OCI-LY3 (cell line): ENCODE measurements around the gene NOP14.
A peak's percentile ranks its signal among the peaks of the same experiment; 100 is the strongest.

Source experiments
- H2AFZ ChIP-seq: fragments of 200-600, 300-600 bp; shearing (Covaris generic); 2 replicates; pipeline ENCODE4 v1.6.0; 2014; ENCODE audit warnings: antibody characterized with exemption, low read depth, low read length
- H3K27ac ChIP-seq: fragments of 200-600, 300-600 bp; sonication (generic); 2 replicates; pipeline ENCODE4 v1.5.1; 2014; ENCODE audit warnings: mild to moderate bottlenecking, low read length, moderate library complexity, mixed read lengths
- H3K27me3 ChIP-seq: fragments of 200-600, 300-600 bp; sonication (generic); 2 replicates; pipeline ENCODE4 v1.6.1; 2014; ENCODE audit warnings: low read depth, low read length, mixed read lengths
- H3K36me3 ChIP-seq: fragments of 200-600, 300-600 bp; sonication (generic); replicated peaks from 2 replicates; pipeline ENCODE3; 2014; ENCODE audit warnings: low read depth, low read length, mixed read lengths
- H3K4me1 ChIP-seq: fragments of 300-600, 200-600 bp; sonication (generic); 2 replicates; pipeline ENCODE4 v1.6.1; 2014; ENCODE audit warnings: low read length, mixed read lengths
- H3K4me2 ChIP-seq: fragments of 200-600, 300-600 bp; sonication (generic); 2 replicates; pipeline ENCODE4 v1.6.1; 2014; ENCODE audit warnings: low read length, mixed read lengths
- H3K4me3 ChIP-seq: fragments of 300-600, 200-600 bp; sonication (generic); 2 replicates; pipeline ENCODE4 v1.5.1; 2014; ENCODE audit warnings: antibody characterized with exemption, mild to moderate bottlenecking, low read length, moderate library complexity
- H3K79me2 ChIP-seq: fragments of 300-600, 200-600 bp; shearing (Covaris generic); 2 replicates; pipeline ENCODE4 v1.6.1; 2014; ENCODE audit warnings: mild to moderate bottlenecking, low read length, mixed read lengths
- H3K9ac ChIP-seq: fragments of 300-600, 200-600 bp; shearing (Covaris generic); 2 replicates; pipeline ENCODE4 v1.6.0; 2014; ENCODE audit warnings: mild to moderate bottlenecking, low read length, moderate library complexity
- H3K9me3 ChIP-seq: fragments of 200-600, 300-600 bp; shearing (Covaris generic); 2 replicates; pipeline ENCODE4 v1.6.1; 2014; ENCODE audit warnings: low read length, mixed read lengths; ENCODE audit not compliant: insufficient read depth
- H4K20me1 ChIP-seq: fragments of 200-600, 300-600 bp; sonication (generic); 2 replicates; pipeline ENCODE4 v1.6.1; 2016; ENCODE audit warnings: low read length, mixed read lengths; ENCODE audit not compliant: insufficient read depth
- EZH2phosphoT487 ChIP-seq: fragments of 200-600 bp; shearing (Covaris generic); IDR thresholded peaks from 2 replicates; pipeline ENCODE4 v1.6.1; 2018; ENCODE audit warnings: antibody characterized with exemption, mixed run types, low read depth
- TF ChIP-seq, protein P1 (sequence below): fragments of 200-600, 300-600 bp; sonication (generic); IDR thresholded peaks from 2 replicates; pipeline ENCODE4 v1.5.1; 2014; ENCODE audit warnings: antibody characterized with exemption, low read length, low read depth

NOP14 gene

DNA sequence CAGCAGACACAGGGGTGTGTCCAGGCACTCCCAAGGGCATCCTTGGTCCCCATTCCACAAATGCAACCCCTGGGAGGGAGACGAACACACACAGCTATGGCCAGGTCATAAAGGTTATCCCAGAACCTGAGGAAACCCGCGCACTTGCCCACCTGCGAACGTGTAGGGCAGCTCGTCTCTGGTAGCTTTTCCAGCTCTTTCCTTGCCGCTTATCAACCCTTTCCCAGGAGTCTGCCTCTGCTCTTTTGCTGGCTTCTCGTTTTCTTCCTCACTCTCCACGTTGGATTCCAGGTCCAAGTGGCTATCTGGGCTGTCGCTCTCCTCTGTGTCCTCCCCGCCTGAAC lies 13.5 kb downstream of the NOP14 start:
- Histone ChIP-seq H3K36me3 (peaks cover 65% of the 10 kb centered on the region), H3K4me3 (no peak overlapping the region), H4K20me1 (peaks cover 6% of the 10 kb centered on the region; the same call in 1 of the 2 replicates), H3K4me2 (no peak overlapping the region), H3K9me3 (no peaks in the 10 kb centered on the region), H3K27ac (no peak overlapping the region), H3K27me3 (no peaks in the 10 kb centered on the region), H3K9ac (no peak overlapping the region), H3K4me1 (no peaks in the 10 kb centered on the region), H3K79me2 (peaks cover 18% of the 10 kb centered on the region; the same call in 1 of the 2 replicates), H2AFZ (no peak overlapping the region)
- TF ChIP-seq, protein P1, sequence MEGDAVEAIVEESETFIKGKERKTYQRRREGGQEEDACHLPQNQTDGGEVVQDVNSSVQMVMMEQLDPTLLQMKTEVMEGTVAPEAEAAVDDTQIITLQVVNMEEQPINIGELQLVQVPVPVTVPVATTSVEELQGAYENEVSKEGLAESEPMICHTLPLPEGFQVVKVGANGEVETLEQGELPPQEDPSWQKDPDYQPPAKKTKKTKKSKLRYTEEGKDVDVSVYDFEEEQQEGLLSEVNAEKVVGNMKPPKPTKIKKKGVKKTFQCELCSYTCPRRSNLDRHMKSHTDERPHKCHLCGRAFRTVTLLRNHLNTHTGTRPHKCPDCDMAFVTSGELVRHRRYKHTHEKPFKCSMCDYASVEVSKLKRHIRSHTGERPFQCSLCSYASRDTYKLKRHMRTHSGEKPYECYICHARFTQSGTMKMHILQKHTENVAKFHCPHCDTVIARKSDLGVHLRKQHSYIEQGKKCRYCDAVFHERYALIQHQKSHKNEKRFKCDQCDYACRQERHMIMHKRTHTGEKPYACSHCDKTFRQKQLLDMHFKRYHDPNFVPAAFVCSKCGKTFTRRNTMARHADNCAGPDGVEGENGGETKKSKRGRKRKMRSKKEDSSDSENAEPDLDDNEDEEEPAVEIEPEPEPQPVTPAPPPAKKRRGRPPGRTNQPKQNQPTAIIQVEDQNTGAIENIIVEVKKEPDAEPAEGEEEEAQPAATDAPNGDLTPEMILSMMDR, result no peak
- no peak for TF ChIP-seq EZH2phosphoT487

DNA sequence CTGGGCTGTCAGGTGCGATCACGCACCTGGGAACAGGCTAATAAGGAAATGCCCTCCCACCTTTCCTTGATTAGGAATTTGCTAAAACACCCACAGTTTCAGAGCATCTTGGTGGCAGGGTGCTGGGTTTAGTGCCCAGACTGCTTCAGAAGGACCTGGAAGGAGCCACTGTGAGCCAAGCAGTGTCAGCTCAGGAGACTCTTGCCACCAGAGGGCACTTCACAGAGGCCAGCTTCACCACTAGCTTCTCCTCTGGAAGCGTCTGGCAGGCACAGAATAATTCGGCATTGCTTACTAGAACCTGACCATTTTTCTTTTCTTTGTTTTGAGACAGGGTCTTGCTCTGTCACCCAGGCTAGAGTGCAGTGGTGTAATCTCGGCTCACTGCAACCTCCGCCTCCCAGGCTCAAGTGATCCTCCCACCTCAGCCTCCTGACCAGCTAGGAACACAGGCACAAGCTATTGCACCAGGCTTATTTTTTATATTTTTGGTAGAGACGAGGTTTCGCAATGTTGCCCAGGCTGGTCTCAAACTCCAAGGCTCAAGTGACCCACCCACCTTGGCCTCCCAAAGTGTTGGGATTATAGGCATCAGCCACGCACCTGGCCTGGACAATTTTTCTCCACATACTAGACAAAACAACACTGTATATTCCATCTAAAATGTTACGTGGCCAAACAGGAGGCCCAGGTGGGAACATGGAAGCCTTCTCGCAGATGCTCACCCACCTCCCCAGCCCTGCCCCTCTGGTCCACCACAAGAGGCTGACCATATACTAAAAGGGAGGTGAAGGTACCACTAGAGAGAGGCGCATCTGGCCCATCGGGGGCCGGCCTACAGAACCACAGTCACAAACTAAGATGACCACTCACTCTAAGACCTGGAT lies 14.1 kb downstream of the NOP14 start:
- Histone ChIP-seq H2AFZ (no peak overlapping the region), H3K27me3 (no peaks in the 10 kb centered on the region), H3K79me2 (peaks cover 14% of the 10 kb centered on the region; the same call in 1 of the 2 replicates), H3K4me2 (no peak overlapping the region), H3K4me1 (no peaks in the 10 kb centered on the region), H3K27ac (no peak overlapping the region), H3K36me3 (peaks cover 68% of the 10 kb centered on the region), H3K9me3 (no peaks in the 10 kb centered on the region), H3K9ac (no peak overlapping the region), H3K4me3 (no peak overlapping the region), H4K20me1 (peaks cover 2% of the 10 kb centered on the region)
- TF ChIP-seq, protein P1, result peak; percentile 48
- TF ChIP-seq EZH2phosphoT487, result no peak

DNA sequence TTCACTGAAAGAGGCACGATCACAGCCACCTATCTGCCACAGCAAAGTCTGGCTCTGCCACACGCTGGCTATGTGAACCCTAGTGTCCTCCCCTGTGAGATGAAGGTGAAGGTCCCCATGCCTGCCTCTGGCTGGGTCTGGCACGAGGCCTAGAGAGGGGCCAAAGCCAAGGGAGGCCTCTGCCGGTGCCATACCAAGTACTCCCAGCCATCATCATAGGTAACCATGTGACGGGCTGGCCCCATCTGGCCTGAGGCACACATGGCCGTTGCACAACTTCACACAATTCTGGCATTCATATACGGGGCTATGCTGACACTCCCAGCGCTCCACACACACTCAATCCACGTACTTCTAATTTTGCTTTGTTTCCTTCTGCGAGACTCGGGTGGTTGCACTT lies 15.3 kb downstream of the NOP14 start:
- H3K36me3 ChIP-seq, result peaks cover 68% of the 10 kb centered on the region

More for the DNA sequence above, 15.3 kb downstream of the NOP14 start:
- Histone ChIP-seq H3K9me3 (no peaks in the 10 kb centered on the region), H3K4me1 (no peaks in the 10 kb centered on the region), H2AFZ (no peak overlapping the region), H4K20me1 (peaks cover 2% of the 10 kb centered on the region), H3K4me2 (no peak overlapping the region), H3K27me3 (no peaks in the 10 kb centered on the region), H3K27ac (no peak overlapping the region), H3K9ac (no peak overlapping the region), H3K79me2 (peaks cover 14% of the 10 kb centered on the region; the same call in 1 of the 2 replicates), H3K4me3 (no peak overlapping the region)
- TF ChIP-seq, protein P1, result no peak
- no peak for TF ChIP-seq EZH2phosphoT487
